Inferior parietal cortex (tissue), 1 donor: ENCODE measurements around the gene CASQ1.

ENCODE experiments used
- DNase-seq: peaks from one replicate; pipeline ENCODE4 v3.0.0-alpha.2; 2016; ENCODE audit errors: extremely low spot score

Gene CASQ1

DNA sequence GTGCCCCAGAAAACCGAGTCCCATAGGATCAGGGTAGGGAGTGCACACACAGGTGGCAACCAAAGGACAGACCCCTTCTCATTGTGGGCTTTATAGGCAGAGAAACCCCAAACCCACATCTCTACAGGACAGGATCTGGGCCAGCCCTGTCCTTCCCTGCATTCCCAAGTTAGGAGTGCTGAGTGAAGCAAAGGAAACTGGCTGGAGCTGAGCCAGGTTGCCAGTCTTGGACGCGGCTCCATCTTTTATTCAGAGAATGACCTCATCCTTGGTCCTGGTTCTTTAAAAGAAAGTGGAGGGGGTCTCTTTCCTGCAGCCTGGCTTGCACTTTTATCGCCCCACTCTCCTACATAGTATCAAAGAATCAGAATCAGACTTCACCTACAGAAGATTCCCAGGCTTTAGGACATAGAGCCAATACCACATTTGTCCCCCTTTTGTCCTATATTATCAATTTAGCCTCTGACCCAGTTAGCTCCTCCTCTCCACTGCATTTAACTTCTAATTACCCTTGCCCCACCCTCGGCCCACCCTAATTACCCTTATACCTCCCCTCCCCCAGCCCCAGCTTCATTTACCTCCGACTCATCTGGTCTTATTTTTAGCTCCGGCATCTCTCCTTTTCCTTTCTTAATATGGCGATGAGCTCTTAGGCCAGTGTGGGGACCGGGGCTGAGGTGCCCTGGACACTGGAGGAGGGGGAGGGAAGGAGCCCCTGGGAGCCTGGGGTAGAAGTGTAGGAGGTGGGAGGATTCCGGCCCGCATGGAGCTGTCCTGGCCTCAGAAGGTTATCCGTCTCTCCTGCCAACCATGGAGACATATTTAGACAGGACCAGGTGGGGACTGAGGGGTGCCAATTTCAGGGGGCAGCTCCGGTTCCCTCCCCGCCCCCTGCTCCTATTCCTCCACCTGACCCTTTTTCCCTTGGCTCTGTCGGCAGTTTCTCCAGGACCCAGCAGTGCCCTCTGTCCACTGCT lies at the start of gene CASQ1:
TSS of gene CASQ1 (plus strand) at position 927 of the 977 bp plus-strand sequence. CDS start 177 bp downstream, outside the sequence.
- no peak for DNase-seq

DNA sequence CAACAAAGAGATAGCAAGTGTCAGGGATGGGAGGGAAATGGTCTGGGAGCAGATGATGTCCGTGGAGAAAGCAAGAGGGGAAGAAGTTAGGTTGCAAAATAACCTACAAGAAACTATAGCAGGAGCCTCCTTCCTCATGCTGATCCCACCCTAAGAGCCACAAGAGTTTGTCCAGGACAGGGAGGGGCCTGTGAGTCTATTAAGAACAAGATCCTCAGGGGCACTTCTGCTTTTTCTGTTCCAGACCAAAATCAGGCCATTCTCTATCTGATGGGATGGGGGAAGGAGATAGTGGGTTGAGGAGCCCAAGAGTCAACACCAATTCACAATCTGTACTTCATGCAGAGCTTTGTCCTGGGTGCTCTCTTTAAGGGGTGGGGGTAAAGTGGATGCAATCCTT lies 46.7 kb upstream of the CASQ1 start:
- DNase-seq = no peak

- DNase-seq = no peak
These were observed 45.5 kb upstream of the CASQ1 start for GRCh38 chr1:160144921-160145320.

DNA sequence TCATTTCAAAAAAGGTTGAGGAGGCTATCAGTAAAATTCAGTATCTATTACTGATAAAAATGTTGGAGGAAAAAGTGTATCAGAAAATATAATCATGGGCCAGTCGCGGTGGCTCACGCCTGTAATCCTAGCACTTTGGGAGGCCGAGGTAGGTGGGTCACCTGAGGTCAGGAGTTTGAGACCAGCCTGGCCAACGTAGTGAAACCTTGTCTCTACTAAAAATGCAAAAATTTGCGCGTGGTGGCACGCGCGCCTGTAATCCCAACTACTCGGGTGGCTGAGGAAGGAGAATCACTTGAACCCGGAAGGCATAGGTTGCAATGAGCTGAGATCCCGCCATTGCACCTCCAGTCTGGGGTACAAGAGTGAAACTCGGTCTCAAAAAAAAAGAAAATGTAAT lies 44.3 kb upstream of the CASQ1 start:
- no peak for DNase-seq

- DNase-seq = no peak
These were observed 42.3 kb upstream of the CASQ1 start for GRCh38 chr1:160148121-160148520.

- no peak for DNase-seq
These were observed 41.1 kb upstream of the CASQ1 start for GRCh38 chr1:160149233-160149632.

- no peak for DNase-seq
These were observed 40.7 kb upstream of the CASQ1 start for GRCh38 chr1:160149716-160150115.

DNA sequence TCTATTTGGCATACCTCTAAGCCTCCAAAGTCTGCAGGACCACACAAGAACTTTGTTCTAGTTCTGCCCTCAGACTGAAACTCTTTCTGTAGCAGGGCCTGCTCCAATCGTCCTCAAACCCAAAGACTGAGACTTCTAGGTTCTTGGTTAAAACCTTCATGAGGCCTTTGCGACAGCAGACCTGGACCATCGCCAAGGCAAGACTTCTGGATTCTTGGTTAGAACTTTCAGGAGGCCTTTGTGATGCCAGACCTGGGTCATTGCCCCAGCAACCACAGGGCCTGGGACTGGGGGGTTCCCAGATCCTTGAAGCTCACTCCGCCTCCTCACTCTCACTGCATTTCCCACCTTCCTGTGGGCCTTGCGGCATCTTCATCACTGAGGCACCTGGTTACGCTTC lies 39.1 kb upstream of the CASQ1 start, which contains the start of gene ATP1A4:
TSS of gene ATP1A4 (plus strand) at position 301 of the 400 bp plus-strand sequence. CDS start 438 bp downstream, outside the sequence.
- DNase-seq = no peak

DNA sequence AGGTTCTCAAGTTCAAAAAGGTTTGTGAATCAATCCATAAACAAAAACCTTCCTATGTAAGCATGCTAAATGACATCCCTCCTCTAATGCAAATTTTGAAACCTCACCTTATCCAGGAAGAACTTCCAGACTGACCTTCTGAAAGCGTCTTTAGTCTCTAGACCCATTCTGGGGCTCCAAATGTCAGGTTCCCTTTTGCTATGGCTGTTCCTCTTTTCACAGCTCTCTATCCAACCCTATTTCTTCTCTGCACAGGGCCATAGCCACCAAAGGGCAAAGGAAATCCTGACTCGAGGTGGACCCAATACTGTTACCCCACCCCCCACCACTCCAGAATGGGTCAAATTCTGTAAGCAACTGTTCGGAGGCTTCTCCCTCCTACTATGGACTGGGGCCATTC lies 35.6 kb upstream of the CASQ1 start:
- no peak for DNase-seq

DNA sequence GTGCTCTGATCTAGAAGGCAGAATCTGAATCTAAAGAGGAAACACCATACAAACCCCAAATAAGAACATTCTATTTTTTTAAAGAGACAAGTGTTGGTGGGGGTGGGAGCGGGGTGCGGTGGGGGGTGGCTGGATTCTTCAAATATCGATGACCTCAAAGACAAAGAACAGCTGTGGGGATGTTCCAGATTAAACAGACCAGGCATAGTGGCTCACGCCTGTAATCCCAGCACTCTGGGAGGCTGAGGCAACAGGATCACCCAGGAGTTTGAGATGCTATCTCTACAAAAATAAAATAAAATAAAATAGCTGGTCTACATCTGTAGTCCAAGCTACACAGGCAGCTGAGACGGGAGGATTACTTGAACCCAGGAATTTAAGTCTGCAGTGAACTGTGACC lies 34.0 kb upstream of the CASQ1 start:
- no peak for DNase-seq

- no peak for DNase-seq
These were observed 33.2 kb upstream of the CASQ1 start for GRCh38 chr1:160157174-160157573.

- no peak for DNase-seq
These were observed 32.3 kb upstream of the CASQ1 start for GRCh38 chr1:160158031-160158430.

DNA sequence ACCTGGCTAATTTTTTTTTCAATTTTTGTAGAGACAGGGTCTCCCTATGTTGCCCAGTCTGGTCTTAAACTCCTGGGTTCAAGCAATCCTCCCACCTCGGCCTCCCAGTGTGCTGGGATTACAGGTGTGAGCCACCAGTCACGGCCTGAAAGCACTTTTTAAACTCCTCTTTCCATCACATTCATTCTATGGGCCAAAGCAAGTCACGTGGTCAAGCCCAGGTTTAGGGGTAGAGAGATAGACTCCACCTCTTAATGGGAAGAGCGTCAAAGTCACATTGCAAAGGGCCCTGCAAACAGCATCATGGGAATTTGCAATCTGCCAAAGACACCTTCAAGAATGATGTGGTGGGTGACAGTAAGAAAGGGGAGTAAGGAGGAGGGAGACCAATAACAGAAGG lies 31.8 kb upstream of the CASQ1 start:
- no peak for DNase-seq

DNA sequence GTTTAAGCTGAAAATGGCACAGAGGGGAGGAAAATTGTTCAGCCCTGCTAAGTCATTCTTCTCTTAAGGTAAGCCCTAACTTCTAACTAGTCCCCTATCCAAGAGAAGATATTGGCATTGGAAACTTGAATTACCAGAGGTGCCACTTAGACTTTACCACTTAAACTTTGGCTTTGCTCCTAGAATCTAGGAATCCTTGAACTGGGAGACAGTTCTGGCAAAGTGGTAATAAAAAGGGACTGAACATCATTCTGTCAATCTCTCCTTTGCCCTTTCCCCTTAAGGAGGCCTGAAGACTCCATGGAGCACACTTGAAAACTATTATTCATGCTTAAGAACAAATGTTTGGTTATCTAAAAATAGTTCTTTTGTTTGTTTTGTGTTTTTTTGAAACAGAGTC lies 30.5 kb upstream of the CASQ1 start:
- no peak for DNase-seq

- no peak for DNase-seq
These were observed 28.2 kb upstream of the CASQ1 start for GRCh38 chr1:160161965-160162705.

DNA sequence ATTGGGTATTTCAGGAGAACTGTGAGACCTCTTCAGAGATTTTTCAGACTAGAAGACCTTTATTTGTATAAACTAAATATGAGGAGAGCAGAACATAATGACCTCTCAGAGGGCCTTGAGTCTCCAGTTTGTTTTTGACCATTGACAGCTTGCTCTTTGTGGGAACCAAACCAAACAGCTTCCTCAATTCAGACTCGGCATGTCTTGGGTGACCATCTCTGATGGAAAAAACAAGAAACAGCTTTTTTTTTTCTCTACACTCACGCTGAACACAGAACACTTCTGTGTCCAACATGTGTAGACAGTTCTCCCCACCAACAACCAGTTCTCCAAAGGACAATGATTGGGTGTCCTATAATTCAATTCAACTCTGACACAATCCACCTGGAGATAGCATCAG lies 27.4 kb upstream of the CASQ1 start:
- DNase-seq = no peak

GRCh38 chr1:160163615-160164014 lies 26.8 kb upstream of the CASQ1 start:
- no peak for DNase-seq

DNA sequence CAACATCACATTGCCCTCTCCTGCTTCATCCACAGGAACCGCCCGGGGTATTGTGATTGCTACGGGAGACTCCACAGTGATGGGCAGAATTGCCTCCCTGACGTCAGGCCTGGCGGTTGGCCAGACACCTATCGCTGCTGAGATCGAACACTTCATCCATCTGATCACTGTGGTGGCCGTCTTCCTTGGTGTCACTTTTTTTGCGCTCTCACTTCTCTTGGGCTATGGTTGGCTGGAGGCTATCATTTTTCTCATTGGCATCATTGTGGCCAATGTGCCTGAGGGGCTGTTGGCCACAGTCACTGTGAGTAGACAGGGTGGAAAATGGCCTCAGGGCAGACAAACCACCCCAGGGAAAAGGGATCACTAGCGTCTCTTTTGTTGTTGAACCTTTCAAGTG lies 26.3 kb upstream of the CASQ1 start:
- DNase-seq = no peak

DNA sequence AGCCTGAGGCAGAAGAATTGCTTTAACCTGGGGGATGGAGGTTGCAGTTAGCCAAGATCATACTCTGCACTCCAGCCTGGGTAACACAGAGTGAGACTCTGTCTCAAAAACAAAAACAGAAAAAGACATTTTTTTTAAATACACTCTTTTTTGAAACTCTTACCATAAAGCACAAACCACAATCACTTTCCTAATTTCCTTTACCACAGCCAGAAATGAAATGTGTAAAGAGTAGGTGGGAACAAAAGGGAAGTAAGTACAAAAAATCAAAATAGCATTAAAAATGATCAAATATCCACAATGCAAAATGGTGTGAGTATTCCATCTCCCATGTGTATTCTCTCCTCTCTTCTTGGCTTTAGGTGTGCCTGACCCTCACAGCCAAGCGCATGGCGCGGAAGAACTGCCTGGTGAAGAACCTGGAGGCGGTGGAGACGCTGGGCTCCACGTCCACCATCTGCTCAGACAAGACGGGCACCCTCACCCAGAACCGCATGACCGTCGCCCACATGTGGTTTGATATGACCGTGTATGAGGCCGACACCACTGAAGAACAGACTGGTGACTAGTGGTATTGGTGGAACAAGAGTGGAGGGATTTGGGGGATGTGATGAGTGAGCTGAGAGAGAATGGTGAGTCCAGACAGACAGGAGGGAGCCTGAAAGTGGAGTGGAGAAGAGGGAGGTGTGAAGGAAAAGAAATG lies 24.1 kb upstream of the CASQ1 start:
- no peak for DNase-seq

DNA sequence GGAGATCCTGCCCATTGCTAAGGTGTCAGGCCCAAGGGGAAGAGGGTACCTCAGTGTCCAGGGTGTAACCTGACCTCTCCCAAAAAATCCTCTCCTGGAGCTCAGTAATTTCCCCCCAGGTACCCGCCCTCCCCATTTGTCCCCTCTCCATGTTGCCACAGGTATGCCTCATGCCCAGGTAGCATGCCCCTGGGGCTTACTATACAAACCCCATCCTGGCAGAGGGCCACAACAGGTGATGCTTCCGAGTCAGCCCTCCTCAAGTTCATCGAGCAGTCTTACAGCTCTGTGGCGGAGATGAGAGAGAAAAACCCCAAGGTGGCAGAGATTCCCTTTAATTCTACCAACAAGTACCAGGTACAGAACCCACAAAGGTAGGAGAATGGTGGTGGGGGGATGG lies 23.3 kb upstream of the CASQ1 start:
- DNase-seq = no peak

GRCh38 chr1:160167580-160167979 lies 22.8 kb upstream of the CASQ1 start:
- DNase-seq = no peak

- no peak for DNase-seq
These were observed 22.4 kb upstream of the CASQ1 start for GRCh38 chr1:160168016-160168415.
